Lower lobe of right lung (tissue), 2 donors: ENCODE results near the gene DNAJB5. TPM values are rescaled to one million over a fixed set of nuclear protein-coding genes. Genes with fewer than 3 reads are reported as not detected.
"Not testable (repeated sequence)": the region's sequence is repeated elsewhere in the genome, so short reads cannot be mapped to it uniquely, and the experiment has no call there.

Experiments used
- ATAC-seq, 2 donors: fragments of 200-7000 bp; cut with Tn5 transposase; one replicate each; pipeline ENCODE4 v1.9.1; 2020 to 2022; ENCODE audit warnings: mild to moderate bottlenecking in 2 of 2, moderate library complexity in 2 of 2
- DNase-seq: peaks from one replicate; pipeline ENCODE4 v3.0.0-alpha.2; 2020
- H3K27ac ChIP-seq: fragments of 200-600 bp; one replicate; pipeline ENCODE4 v1.8.0; 2022
- H3K27me3 ChIP-seq: fragments of 200-600 bp; one replicate; pipeline ENCODE4 v1.8.0; 2022; ENCODE audit warnings: low read depth
- H3K36me3 ChIP-seq: fragments of 200-600 bp; one replicate; pipeline ENCODE4 v1.8.0; 2022; ENCODE audit warnings: mild to moderate bottlenecking
- H3K4me1 ChIP-seq: fragments of 200-600 bp; one replicate; pipeline ENCODE4 v1.8.0; 2022
- H3K4me3 ChIP-seq: fragments of 200-600 bp; one replicate; pipeline ENCODE4 v1.8.0; 2022; ENCODE audit warnings: mild to moderate bottlenecking
- H3K9me3 ChIP-seq: fragments of 200-600 bp; one replicate; pipeline ENCODE4 v1.8.0; 2022
- CTCF ChIP-seq: fragments of 200-600 bp; IDR thresholded peaks from one replicate; pipeline ENCODE4 v1.8.0; 2022; ENCODE audit warnings: antibody characterized with exemption, mild to moderate bottlenecking
- intact Hi-C: fragments of 100-400 bp; cut with DNase I; formaldehyde crosslinking; loops from one replicate; pipeline ENCODE4 v1.11.0; 2022
- total RNA-seq: library from RNA; stranded (reverse); fragmentation: NEBNext Ultra II Directional; extraction: Animal tissue kit (Norgen Biotek cat#: 25700); gene quantifications from one replicate; pipeline ENCODE4 v1.2.1, GENCODE V29; 2021
- donor health status: DM: no; HTN: yes; CAD: no; lungs with severe emphysema.

Gene DNAJB5
- total RNA-seq, 1 donor from 2014 or later, result 6.0 TPM

GRCh38 chr9:35002623-35003022, 13.1 kb downstream of the DNAJB5 start:
- intact Hi-C loops, result no loop called here
- ATAC-seq (no peak), DNase-seq (no peak)
- Histone ChIP-seq H3K27me3 (no peaks in the 10 kb centered on the region), H3K4me3 (no peak overlapping the region), H3K36me3 (no peaks in the 10 kb centered on the region), H3K9me3 (no peaks in the 10 kb centered on the region), H3K27ac (no peak overlapping the region), H3K4me1 (peaks cover 3% of the 10 kb centered on the region)
- no peak for TF ChIP-seq CTCF

- intact Hi-C loops, H3K4me3 ChIP-seq, H3K27ac ChIP-seq, DNase-seq, ATAC-seq, H3K27me3 ChIP-seq, H3K9me3 ChIP-seq, H3K4me1 ChIP-seq, H3K36me3 ChIP-seq: not testable (repeated sequence)
These were observed 14.8 kb downstream of the DNAJB5 start for GRCh38 chr9:35004299-35004698.

- no peaks in the 10 kb centered on the region for H3K4me1 ChIP-seq
- TF ChIP-seq CTCF, result no peak
- no peaks in the 10 kb centered on the region for H3K27me3 ChIP-seq
- no peak overlapping the region for H3K27ac ChIP-seq
- ATAC-seq (no peak), DNase-seq (no peak)
- H3K9me3 ChIP-seq, result peaks cover 7% of the 10 kb centered on the region
- H3K36me3 ChIP-seq, result peaks cover 30% of the 10 kb centered on the region
- intact Hi-C loops, result no loop called here
- no peak overlapping the region for H3K4me3 ChIP-seq
These were observed 20.9 kb downstream of the DNAJB5 start for GRCh38 chr9:35010351-35010958.

GRCh38 chr9:35014517-35014916, 25.0 kb downstream of the DNAJB5 start:
- Histone ChIP-seq H3K9me3 (peaks cover 7% of the 10 kb centered on the region), H3K27ac (no peak overlapping the region), H3K27me3 (no peaks in the 10 kb centered on the region), H3K36me3 (peaks cover 32% of the 10 kb centered on the region), H3K4me3 (no peak overlapping the region), H3K4me1 (no peaks in the 10 kb centered on the region)
- intact Hi-C loops, result no loop called here
- no peak for TF ChIP-seq CTCF
- DNase-seq (no peak), ATAC-seq (no peak)

GRCh38 chr9:35023443-35023842, 33.9 kb downstream of the DNAJB5 start:
- intact Hi-C loops, H3K27ac ChIP-seq, H3K4me3 ChIP-seq, H3K27me3 ChIP-seq, H3K4me1 ChIP-seq, ATAC-seq, H3K9me3 ChIP-seq, DNase-seq: not testable (repeated sequence)
- peaks cover 15% of the 10 kb centered on the region for H3K36me3 ChIP-seq

- intact Hi-C loops, result no loop called here
- Histone ChIP-seq H3K27me3 (no peaks in the 10 kb centered on the region), H3K4me3 (no peak overlapping the region), H3K27ac (no peak overlapping the region), H3K4me1 (no peaks in the 10 kb centered on the region), H3K36me3 (peaks cover 7% of the 10 kb centered on the region), H3K9me3 (no peaks in the 10 kb centered on the region)
- DNase-seq, result no peak
- TF ChIP-seq CTCF, result no peak
- ATAC-seq, result no peak
These were observed 37.1 kb downstream of the DNAJB5 start for GRCh38 chr9:35026671-35027070.

GRCh38 chr9:35027374-35027773, 37.8 kb downstream of the DNAJB5 start:
- Histone ChIP-seq H3K36me3 (peaks cover 6% of the 10 kb centered on the region), H3K4me1 (no peaks in the 10 kb centered on the region), H3K4me3 (no peak overlapping the region), H3K9me3 (no peaks in the 10 kb centered on the region), H3K27me3 (no peaks in the 10 kb centered on the region), H3K27ac (no peak overlapping the region)
- no peak for TF ChIP-seq CTCF
- DNase-seq (no peak), ATAC-seq (no peak)
- intact Hi-C loops, result no loop called here
